K562 (cell line): Measurements from ENCODE around the gene TRRAP. TPM values are rescaled to one million over a fixed set of nuclear protein-coding genes. Genes with fewer than 3 reads are reported as not detected.

Source experiments
- CEBPG ChIP-seq, 3 experiments: fragments of 200-800 bp in 1 of 3; sonication (Bioruptor generic) in 1 of 3; sonication (generic) in 1 of 3; formaldehyde crosslinking in 1 of 3; IDR thresholded peaks in 2 of 3; conservative IDR thresholded peaks in 1 of 3; 2 replicates each; pipeline versions ENCODE4 v1.6.1 to v1.8.0; 2016 to 2022; ENCODE audit warnings: missing compliant biosample characterization in 2 of 3, missing genetic modification characterization in 2 of 3, mild to moderate bottlenecking in 1 of 3, missing genetic modification reagents in 1 of 3
- DMBX1 ChIP-seq: fragments of 250-450 bp; sonication (Bioruptor Pico); IDR thresholded peaks from 2 replicates; pipeline ENCODE4 v1.8.0; 2022; ENCODE audit warnings: inconsistent platforms, mild to moderate bottlenecking, moderate library complexity, borderline replicate concordance
- ETV1 ChIP-seq: fragments of 450-650 bp; conservative IDR thresholded peaks from 2 replicates; pipeline ENCODE4 v1.6.1; 2016; ENCODE audit warnings: missing genetic modification characterization, control low read depth, low read depth, missing compliant biosample characterization
- FOS ChIP-seq: IDR thresholded peaks from 3 replicates; pipeline ENCODE4 v1.6.1; 2011; ENCODE audit not compliant: insufficient read length; ENCODE audit errors: extremely low read depth
- FOXP1 ChIP-seq: sonication (generic); formaldehyde crosslinking; IDR thresholded peaks from 2 replicates; pipeline ENCODE4 v1.8.0; 2022; ENCODE audit warnings: mild to moderate bottlenecking, missing genetic modification reagents
- GABPA ChIP-seq: fragments of 200-800 bp; sonication (Bioruptor generic); conservative IDR thresholded peaks from 2 replicates; pipeline ENCODE4 v1.6.1; 2016; ENCODE audit warnings: low read depth, missing genetic modification characterization, missing compliant biosample characterization
- ILK ChIP-seq: fragments of 450-650 bp; IDR thresholded peaks from 2 replicates; pipeline ENCODE4 v1.6.1; 2016; ENCODE audit warnings: missing genetic modification characterization, low read depth, mild to moderate bottlenecking, missing compliant biosample characterization, moderate library complexity, borderline replicate concordance
- NR2C2 ChIP-seq, 2 experiments: fragments of 200-800 bp in 1 of 2; sonication (Bioruptor generic) in 1 of 2; sonication (generic) in 1 of 2; formaldehyde crosslinking in 1 of 2; IDR thresholded peaks; 2 replicates each; pipeline versions ENCODE4 v1.6.1 to v1.8.0; 2016 to 2022; ENCODE audit warnings: mild to moderate bottlenecking in 1 of 2, missing compliant biosample characterization in 1 of 2, missing genetic modification characterization in 1 of 2, missing genetic modification reagents in 1 of 2
- SIN3A ChIP-seq, 2 experiments: fragments of 150-350 bp in 1 of 2; IDR thresholded peaks; 2 replicates each; pipeline ENCODE4 v1.6.1; 2011 to 2016; ENCODE audit warnings: borderline replicate concordance in 2 of 2, low read depth in 2 of 2, low read length in 2 of 2, mild to moderate bottlenecking in 2 of 2, moderate library complexity in 2 of 2; ENCODE audit not compliant: control insufficient read depth in 1 of 2
- SNIP1 ChIP-seq: fragments of 450-650 bp; IDR thresholded peaks from 2 replicates; pipeline ENCODE4 v1.7.1; 2017; ENCODE audit warnings: low read depth, mild to moderate bottlenecking
- STAG1 ChIP-seq: sonication (generic); formaldehyde crosslinking; IDR thresholded peaks from 2 replicates; pipeline ENCODE4 v1.5.0; 2020; ENCODE audit warnings: missing genetic modification reagents, borderline replicate concordance
- ZNF311 ChIP-seq: fragments of 250-450 bp; sonication (Bioruptor Pico); IDR thresholded peaks from 2 replicates; pipeline ENCODE4 v1.4.0; 2020; ENCODE audit warnings: mild to moderate bottlenecking, moderate library complexity
- ZNF830 ChIP-seq: fragments of 250-450 bp; sonication (Bioruptor Pico); IDR thresholded peaks from 2 replicates; pipeline ENCODE4 v1.5.0; 2021; ENCODE audit warnings: mild to moderate bottlenecking
- polyA plus RNA-seq, 8 experiments: library from polyadenylated mRNA; depleted of rRNA in 4 of 8; stranded (reverse) in 5 of 8; unstranded in 3 of 8; fragments of >200 nt; fragmentation: Nextera tagmentation in 2 of 8; fragmentation: Illumina TruSeq in 1 of 8; extraction: Ambion mirVana in 2 of 8; extraction: Trizol in 1 of 8; gene quantifications; 2 replicates each; pipeline versions ENCODE4 v1.2.1 to v1.2.3, GENCODE V29; 2011 to 2014; ENCODE audit warnings: inconsistent platforms in 1 of 8, missing spikeins in 1 of 8
- total RNA-seq, 7 experiments: library from RNA; depleted of rRNA in 6 of 7; stranded (reverse); fragments of >200 nt in 6 of 7; fragmentation: Illumina TruSeq in 2 of 7; extraction: Trizol in 2 of 7; gene quantifications; 2 replicates each; pipeline versions ENCODE4 v1.2.1 to v1.2.3, GENCODE V29; 2011 to 2021; ENCODE audit warnings: low replicate concordance in 1 of 7
- TF ChIP-seq, protein P1 (sequence below): fragments of 250-450 bp; sonication (Bioruptor Pico); IDR thresholded peaks from 2 replicates; pipeline ENCODE4 v1.8.0; 2021; ENCODE audit warnings: borderline replicate concordance, mild to moderate bottlenecking, moderate library complexity; ENCODE audit not compliant: poor library complexity, severe bottlenecking
- TF ChIP-seq, protein P2 (sequence below), 3 experiments: IDR thresholded peaks in 2 of 3; conservative IDR thresholded peaks in 1 of 3; 2 replicates each; pipeline ENCODE4 v1.5.1; 2011 to 2012; ENCODE audit warnings: low read length in 3 of 3, mild to moderate bottlenecking in 3 of 3, control low read depth in 2 of 3, improper control_type of control experiment in 1 of 3, inconsistent platforms in 1 of 3, low read depth in 1 of 3, mixed read lengths in 1 of 3, moderate library complexity in 1 of 3; ENCODE audit not compliant: insufficient read depth in 2 of 3
- TF ChIP-seq, protein P3 (sequence below): fragments of 450-650 bp; formaldehyde crosslinking; conservative IDR thresholded peaks from 2 replicates; pipeline ENCODE4 v1.4.0; 2022; ENCODE audit warnings: mild to moderate bottlenecking, missing genetic modification characterization
- TF ChIP-seq, protein P4 (sequence below): fragments of 450-650 bp; IDR thresholded peaks from 2 replicates; pipeline ENCODE4 v1.6.1; 2016
- TF ChIP-seq, protein P5 (sequence below): fragments of 250-450 bp; sonication (Bioruptor Pico); IDR thresholded peaks from 2 replicates; pipeline ENCODE4 v1.5.0; 2021
- TF ChIP-seq, protein P6 (sequence below): sonication (generic); formaldehyde crosslinking; IDR thresholded peaks from 2 replicates; pipeline ENCODE4 v1.9.0; 2022; ENCODE audit warnings: mild to moderate bottlenecking, missing genetic modification reagents

TRRAP gene
- total and polyA plus RNA-seq, 9 of the 15 experiments (the other 6 are each of a cell fraction or from before 2014, with no cell fraction given), result 1.3 to 47.2 (median 9.7) TPM

DNA sequence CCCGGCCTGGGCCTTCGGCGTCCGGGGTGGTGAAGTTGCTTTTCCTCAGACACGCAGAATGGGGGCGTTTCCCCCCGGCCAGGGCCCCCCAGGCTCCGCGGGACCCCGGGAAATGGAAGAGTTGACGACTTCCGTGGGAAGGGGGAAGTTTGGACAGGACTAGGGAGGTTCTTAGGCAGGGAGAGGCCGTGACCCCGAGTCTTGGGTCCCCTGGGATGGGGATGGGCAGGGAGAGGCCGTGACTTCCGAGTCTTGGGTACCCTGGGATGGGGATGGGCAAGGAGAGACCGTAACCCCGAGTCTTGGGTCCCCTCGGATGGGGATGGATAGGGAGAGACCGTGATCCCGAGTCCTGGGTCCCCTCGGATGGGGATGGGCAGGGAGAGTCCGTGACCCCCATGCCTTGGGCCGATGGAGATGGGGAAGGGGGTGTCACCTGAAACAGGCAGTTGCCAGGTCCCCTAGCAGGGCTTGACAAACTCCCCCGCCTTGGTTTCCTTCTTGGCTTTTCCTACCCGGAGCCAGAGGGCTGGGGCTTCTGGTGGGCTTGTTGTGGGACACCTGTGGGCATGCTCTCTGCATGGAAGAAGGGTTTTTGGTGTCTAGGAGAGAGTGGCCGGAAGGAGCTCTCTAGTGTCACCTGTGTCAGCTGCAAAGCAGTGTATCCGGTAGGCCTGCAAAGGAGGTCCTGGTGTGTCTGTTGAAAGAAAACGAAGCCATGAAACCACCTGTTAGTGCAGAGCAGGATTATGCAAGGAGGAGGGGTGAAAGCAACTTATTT lies 1.1 kb downstream of the TRRAP start (continued):
- TF ChIP-seq CEBPG (CRISPR knock-in tag; IDR thresholded peaks at IDR 0.05), result no peak
- TF ChIP-seq CEBPG (tag; conservative IDR thresholded peaks at IDR 0.05 in 1 of 2, IDR thresholded peaks at IDR 0.05 in 1 of 2), result no peak
- TF ChIP-seq, protein P1, sequence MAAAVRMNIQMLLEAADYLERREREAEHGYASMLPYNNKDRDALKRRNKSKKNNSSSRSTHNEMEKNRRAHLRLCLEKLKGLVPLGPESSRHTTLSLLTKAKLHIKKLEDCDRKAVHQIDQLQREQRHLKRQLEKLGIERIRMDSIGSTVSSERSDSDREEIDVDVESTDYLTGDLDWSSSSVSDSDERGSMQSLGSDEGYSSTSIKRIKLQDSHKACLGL (CRISPR knock-in tag), result no peak
- TF ChIP-seq SIN3A (IDR thresholded peaks at IDR 0.05; ENCODE audit: borderline replicate concordance in 2 of 2, control insufficient read depth in 1 of 2, low read depth in 2 of 2, low read length in 2 of 2), result peak in 1 of 2 experiments; percentile 33; a peak in 1 of 4 replicates
- TF ChIP-seq, protein P2, sequence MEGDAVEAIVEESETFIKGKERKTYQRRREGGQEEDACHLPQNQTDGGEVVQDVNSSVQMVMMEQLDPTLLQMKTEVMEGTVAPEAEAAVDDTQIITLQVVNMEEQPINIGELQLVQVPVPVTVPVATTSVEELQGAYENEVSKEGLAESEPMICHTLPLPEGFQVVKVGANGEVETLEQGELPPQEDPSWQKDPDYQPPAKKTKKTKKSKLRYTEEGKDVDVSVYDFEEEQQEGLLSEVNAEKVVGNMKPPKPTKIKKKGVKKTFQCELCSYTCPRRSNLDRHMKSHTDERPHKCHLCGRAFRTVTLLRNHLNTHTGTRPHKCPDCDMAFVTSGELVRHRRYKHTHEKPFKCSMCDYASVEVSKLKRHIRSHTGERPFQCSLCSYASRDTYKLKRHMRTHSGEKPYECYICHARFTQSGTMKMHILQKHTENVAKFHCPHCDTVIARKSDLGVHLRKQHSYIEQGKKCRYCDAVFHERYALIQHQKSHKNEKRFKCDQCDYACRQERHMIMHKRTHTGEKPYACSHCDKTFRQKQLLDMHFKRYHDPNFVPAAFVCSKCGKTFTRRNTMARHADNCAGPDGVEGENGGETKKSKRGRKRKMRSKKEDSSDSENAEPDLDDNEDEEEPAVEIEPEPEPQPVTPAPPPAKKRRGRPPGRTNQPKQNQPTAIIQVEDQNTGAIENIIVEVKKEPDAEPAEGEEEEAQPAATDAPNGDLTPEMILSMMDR (IDR thresholded peaks at IDR 0.05 in 2 of 3, conservative IDR thresholded peaks at IDR 0.05 in 1 of 3; ENCODE audit: insufficient read depth in 2 of 3, low read depth in 1 of 3, low read length in 3 of 3), result peak; percentile 39 to 61 (median 55); a peak in 5 of 6 replicates
- TF ChIP-seq, protein P3, sequence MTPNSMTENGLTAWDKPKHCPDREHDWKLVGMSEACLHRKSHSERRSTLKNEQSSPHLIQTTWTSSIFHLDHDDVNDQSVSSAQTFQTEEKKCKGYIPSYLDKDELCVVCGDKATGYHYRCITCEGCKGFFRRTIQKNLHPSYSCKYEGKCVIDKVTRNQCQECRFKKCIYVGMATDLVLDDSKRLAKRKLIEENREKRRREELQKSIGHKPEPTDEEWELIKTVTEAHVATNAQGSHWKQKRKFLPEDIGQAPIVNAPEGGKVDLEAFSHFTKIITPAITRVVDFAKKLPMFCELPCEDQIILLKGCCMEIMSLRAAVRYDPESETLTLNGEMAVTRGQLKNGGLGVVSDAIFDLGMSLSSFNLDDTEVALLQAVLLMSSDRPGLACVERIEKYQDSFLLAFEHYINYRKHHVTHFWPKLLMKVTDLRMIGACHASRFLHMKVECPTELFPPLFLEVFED (CRISPR knock-in tag), result no peak
- TF ChIP-seq GABPA (tag), result peak; percentile 89
- no peak for TF ChIP-seq ZNF311 (CRISPR knock-in tag)
- TF ChIP-seq, protein P4, sequence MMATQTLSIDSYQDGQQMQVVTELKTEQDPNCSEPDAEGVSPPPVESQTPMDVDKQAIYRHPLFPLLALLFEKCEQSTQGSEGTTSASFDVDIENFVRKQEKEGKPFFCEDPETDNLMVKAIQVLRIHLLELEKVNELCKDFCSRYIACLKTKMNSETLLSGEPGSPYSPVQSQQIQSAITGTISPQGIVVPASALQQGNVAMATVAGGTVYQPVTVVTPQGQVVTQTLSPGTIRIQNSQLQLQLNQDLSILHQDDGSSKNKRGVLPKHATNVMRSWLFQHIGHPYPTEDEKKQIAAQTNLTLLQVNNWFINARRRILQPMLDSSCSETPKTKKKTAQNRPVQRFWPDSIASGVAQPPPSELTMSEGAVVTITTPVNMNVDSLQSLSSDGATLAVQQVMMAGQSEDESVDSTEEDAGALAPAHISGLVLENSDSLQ, result 0 out of 2 replicates have a peak, but pooled peaks have one; percentile 6
- TF ChIP-seq ILK, result no peak
- TF ChIP-seq ZNF830 (CRISPR knock-in tag), result no peak
- TF ChIP-seq, protein P5, sequence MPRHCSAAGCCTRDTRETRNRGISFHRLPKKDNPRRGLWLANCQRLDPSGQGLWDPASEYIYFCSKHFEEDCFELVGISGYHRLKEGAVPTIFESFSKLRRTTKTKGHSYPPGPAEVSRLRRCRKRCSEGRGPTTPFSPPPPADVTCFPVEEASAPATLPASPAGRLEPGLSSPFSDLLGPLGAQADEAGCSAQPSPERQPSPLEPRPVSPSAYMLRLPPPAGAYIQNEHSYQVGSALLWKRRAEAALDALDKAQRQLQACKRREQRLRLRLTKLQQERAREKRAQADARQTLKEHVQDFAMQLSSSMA (CRISPR knock-in tag), result no peak
- TF ChIP-seq DMBX1 (CRISPR knock-in tag), result no peak
- peak; percentile 90 for TF ChIP-seq ETV1 (tag)
- no peak for TF ChIP-seq NR2C2 (CRISPR knock-in tag; IDR thresholded peaks at IDR 0.05)
- TF ChIP-seq NR2C2 (tag; IDR thresholded peaks at IDR 0.05), result peak; percentile 44
- no peak for TF ChIP-seq SNIP1
- no peak for TF ChIP-seq FOS
- TF ChIP-seq FOXP1 (CRISPR knock-in tag), result peak; percentile 23; the same call in 1 of the 2 replicates
- TF ChIP-seq STAG1 (CRISPR knock-in tag), result 0 out of 2 replicates have a peak, but pooled peaks have one; percentile 11
- TF ChIP-seq, protein P6, sequence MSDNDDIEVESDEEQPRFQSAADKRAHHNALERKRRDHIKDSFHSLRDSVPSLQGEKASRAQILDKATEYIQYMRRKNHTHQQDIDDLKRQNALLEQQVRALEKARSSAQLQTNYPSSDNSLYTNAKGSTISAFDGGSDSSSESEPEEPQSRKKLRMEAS (CRISPR knock-in tag), result peak; percentile 47; the same call in 1 of the 2 replicates
